Loucy (cell line): ENCODE data around the gene GALNT1.

Source experiments
- CTCF ChIP-seq: fragments of 200-600 bp; sonication (generic); conservative IDR thresholded peaks from 2 replicates; pipeline ENCODE4 v1.5.1; 2014; ENCODE audit warnings: mild to moderate bottlenecking, antibody characterized with exemption, low read length
- EZH2phosphoT487 ChIP-seq: fragments of 200-600 bp; IDR thresholded peaks from 2 replicates; pipeline ENCODE4 v1.6.1; 2018; ENCODE audit warnings: antibody characterized with exemption, mild to moderate bottlenecking, moderate library complexity, borderline replicate concordance

- TF ChIP-seq CTCF (no peak), EZH2phosphoT487 (no peak)
Observed at GRCh38 chr18:35694808-35695207, 113.3 kb downstream of the GALNT1 start.
